ENCODE results near the gene CHN2.

DNA sequence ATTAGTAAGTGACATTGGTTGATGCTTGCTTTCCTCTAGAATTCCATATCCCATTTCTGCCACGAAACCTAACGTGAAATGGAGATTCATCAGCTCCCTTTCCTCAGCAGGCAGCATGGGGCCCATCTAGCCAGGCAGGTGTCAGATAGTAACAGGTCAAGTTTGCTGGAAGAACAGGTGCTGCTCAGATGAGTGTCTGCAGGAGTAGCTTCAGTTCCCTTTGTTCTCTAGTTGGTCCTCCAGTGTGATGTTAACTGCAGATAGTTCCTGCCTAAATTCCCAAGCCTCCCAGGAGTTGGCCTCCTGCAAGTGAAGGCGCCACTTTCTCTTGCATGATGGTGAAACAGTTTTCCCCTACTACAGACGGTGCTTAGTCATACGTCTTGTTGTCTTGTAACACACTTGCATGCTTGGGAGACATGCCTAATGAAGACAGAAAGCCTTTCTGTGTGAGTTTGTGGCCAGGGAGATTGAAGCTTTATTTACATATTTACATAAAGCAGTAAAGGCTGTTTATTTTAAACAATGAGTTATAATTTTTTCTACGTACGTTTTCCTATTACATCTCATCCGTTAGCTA lies 175.4 kb downstream of the CHN2 start:
- TF ChIP-seq, protein P1, sequence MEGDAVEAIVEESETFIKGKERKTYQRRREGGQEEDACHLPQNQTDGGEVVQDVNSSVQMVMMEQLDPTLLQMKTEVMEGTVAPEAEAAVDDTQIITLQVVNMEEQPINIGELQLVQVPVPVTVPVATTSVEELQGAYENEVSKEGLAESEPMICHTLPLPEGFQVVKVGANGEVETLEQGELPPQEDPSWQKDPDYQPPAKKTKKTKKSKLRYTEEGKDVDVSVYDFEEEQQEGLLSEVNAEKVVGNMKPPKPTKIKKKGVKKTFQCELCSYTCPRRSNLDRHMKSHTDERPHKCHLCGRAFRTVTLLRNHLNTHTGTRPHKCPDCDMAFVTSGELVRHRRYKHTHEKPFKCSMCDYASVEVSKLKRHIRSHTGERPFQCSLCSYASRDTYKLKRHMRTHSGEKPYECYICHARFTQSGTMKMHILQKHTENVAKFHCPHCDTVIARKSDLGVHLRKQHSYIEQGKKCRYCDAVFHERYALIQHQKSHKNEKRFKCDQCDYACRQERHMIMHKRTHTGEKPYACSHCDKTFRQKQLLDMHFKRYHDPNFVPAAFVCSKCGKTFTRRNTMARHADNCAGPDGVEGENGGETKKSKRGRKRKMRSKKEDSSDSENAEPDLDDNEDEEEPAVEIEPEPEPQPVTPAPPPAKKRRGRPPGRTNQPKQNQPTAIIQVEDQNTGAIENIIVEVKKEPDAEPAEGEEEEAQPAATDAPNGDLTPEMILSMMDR (IDR thresholded peaks at IDR 0.05) = no peak
- TF ChIP-seq, protein P2, sequence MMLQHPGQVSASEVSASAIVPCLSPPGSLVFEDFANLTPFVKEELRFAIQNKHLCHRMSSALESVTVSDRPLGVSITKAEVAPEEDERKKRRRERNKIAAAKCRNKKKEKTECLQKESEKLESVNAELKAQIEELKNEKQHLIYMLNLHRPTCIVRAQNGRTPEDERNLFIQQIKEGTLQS (CRISPR knock-in tag; conservative IDR thresholded peaks at IDR 0.05) = no peak
- TF ChIP-seq FOXJ3 (CRISPR knock-in tag; IDR thresholded peaks at IDR 0.05; ENCODE audit: borderline replicate concordance) (no peak), SP1 (CRISPR knock-in tag; conservative IDR thresholded peaks at IDR 0.05) (no peak), FOXK1 (CRISPR knock-in tag; IDR thresholded peaks at IDR 0.05) (no peak), JUN (CRISPR knock-in tag; IDR thresholded peaks at IDR 0.05) (no peak), ZNF138 (CRISPR knock-in tag; conservative IDR thresholded peaks at IDR 0.05) (no peak), KAT7 (CRISPR knock-in tag; IDR thresholded peaks at IDR 0.05; ENCODE audit: borderline replicate concordance) (no peak), FOXP1 (CRISPR knock-in tag; IDR thresholded peaks at IDR 0.05; ENCODE audit: borderline replicate concordance) (no peak), ZNF232 (CRISPR knock-in tag; IDR thresholded peaks at IDR 0.05) (no peak)
- TF ChIP-seq, protein P3, sequence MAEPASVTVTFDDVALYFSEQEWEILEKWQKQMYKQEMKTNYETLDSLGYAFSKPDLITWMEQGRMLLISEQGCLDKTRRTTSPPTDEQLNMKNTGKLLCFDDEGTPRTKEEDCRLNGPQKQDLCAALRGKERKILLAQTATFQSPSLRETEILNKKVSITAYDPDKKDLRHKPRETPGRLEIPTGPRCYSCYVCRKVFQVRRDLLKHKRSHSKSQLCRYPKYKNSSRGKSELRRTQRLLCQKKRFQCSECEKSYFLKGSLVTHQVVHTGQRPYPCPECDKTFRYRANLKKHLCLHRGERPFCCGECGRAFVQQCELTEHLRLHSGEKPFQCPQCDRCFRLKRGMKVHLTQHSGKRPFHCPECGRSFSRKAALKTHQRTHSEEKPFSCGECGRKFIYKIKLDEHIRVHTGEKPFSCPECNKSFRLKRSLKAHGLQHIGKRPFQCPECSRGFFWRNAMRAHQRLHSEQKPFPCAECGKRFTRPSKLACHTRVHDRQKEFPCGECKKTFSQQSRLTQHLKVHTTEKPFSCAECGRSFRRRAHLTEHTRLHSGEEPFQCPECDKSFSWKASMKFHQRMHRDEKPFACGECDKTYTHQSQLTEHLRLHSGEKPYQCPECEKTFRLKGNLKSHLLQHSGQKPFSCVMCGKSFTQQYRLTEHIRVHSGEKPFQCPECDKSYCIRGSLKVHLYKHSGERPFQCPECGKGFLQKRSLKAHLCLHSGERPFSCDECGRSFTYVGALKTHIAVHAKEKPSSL (CRISPR knock-in tag; conservative IDR thresholded peaks at IDR 0.05) = no peak
- TF ChIP-seq, protein P4, sequence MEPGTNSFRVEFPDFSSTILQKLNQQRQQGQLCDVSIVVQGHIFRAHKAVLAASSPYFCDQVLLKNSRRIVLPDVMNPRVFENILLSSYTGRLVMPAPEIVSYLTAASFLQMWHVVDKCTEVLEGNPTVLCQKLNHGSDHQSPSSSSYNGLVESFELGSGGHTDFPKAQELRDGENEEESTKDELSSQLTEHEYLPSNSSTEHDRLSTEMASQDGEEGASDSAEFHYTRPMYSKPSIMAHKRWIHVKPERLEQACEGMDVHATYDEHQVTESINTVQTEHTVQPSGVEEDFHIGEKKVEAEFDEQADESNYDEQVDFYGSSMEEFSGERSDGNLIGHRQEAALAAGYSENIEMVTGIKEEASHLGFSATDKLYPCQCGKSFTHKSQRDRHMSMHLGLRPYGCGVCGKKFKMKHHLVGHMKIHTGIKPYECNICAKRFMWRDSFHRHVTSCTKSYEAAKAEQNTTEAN (CRISPR knock-in tag; IDR thresholded peaks at IDR 0.05) = no peak
- TF ChIP-seq, protein P5, sequence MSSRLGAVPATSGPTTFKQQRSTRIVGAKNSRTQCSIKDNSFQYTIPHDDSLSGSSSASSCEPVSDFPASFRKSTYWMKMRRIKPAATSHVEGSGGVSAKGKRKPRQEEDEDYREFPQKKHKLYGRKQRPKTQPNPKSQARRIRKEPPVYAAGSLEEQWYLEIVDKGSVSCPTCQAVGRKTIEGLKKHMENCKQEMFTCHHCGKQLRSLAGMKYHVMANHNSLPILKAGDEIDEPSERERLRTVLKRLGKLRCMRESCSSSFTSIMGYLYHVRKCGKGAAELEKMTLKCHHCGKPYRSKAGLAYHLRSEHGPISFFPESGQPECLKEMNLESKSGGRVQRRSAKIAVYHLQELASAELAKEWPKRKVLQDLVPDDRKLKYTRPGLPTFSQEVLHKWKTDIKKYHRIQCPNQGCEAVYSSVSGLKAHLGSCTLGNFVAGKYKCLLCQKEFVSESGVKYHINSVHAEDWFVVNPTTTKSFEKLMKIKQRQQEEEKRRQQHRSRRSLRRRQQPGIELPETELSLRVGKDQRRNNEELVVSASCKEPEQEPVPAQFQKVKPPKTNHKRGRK (CRISPR knock-in tag; IDR thresholded peaks at IDR 0.05; ENCODE audit: borderline replicate concordance) = no peak
- TF ChIP-seq, protein P6, sequence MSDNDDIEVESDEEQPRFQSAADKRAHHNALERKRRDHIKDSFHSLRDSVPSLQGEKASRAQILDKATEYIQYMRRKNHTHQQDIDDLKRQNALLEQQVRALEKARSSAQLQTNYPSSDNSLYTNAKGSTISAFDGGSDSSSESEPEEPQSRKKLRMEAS (CRISPR knock-in tag; IDR thresholded peaks at IDR 0.05) = no peak

Data from WTC11 (cell line).